BJ (cell line): ENCODE results near the gene PDCD1. TPM values are rescaled to one million over a fixed set of nuclear protein-coding genes. Genes with fewer than 3 reads are reported as not detected.

Experiments used
- CTCF ChIA-PET: fragments of 350-600 bp; formaldehyde crosslinking; extraction: SDS; loops from one replicate; lab custom pipeline; 2021; ENCODE audit warnings: antibody characterized with exemption, inconsistent platforms; lab: Yijun Ruan, JAX
- POLR2A ChIA-PET: fragments of 300-600 bp; sonication (Branson Sonifier 250); formaldehyde crosslinking; extraction: SDS; loops from one replicate; lab custom pipeline; 2021; ENCODE audit warnings: antibody characterized with exemption; lab: Charles Lee
- DNase-seq: peaks from one replicate; pipeline ENCODE4 v3.0.0-alpha.2; 2011; ENCODE audit warnings: low read depth
- H3K27me3 ChIP-seq: 2 replicates; pipeline ENCODE4 v1.6.0; 2011; ENCODE audit warnings: low read length; ENCODE audit not compliant: control insufficient read depth, insufficient read depth
- H3K36me3 ChIP-seq: 2 replicates; pipeline ENCODE4 v1.5.1; 2011; ENCODE audit warnings: low read length; ENCODE audit not compliant: control insufficient read depth, insufficient read depth
- H3K4me3 ChIP-seq: 2 replicates; pipeline ENCODE4 v1.5.1; 2011; ENCODE audit warnings: low read depth, mild to moderate bottlenecking, control low read depth, low read length
- polyA plus RNA-seq: library from polyadenylated mRNA; depleted of rRNA; stranded (reverse); fragments of >200 nt; gene quantifications from 2 replicates; pipeline ENCODE4 v1.2.3, GENCODE V29; 2011
- TF ChIP-seq, protein P1 (sequence below): IDR thresholded peaks from 2 replicates; pipeline ENCODE4 v1.5.1; 2011; ENCODE audit warnings: low read depth, mild to moderate bottlenecking, control low read depth, inconsistent platforms, low read length, moderate library complexity; ENCODE audit not compliant: insufficient read depth

The PDCD1 gene
- polyA plus RNA-seq, 1 experiment: not detected

DNA sequence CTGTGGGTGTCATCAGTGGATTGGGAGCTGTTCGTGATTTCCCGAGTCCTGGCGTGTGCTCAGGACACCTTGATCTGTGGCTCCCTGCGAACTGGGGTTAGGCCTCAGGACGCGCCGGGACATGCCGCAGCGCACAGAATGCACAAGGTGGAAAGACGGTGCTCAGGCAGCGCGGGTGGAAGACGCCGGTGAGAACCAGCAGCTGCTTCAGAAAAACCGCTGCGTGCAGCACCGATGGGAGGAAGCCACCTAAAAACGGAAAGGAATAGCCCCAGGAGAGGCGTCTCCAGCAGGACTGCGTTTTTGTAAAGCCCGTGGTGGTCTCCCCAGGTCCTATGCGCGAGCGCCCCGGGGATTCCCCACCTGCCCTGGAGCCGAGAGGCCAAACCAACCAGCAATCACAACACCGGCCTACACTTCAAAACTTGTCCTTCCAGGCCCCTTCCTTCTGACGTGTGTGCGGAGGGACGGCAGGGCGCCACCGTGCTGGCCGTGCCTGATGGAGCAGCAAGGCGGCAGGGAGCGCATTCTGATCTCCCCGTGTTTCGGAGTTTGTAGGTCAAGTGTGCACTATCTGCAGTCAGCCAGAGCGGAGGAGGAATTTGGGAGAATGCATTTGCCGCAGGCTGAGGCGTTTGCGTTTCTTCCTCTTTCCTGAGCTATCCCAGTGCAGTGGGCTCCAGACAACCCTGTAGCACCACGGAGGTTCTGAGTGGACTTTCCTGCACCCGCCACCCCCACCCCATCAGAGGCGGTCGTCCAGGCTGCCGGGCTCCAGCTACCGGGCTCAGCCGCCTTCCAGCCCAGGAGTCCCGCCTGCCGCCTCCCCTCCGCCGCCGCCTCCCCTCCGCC lies 43.0 kb upstream of the PDCD1 start:
- CTCF ChIA-PET: no interaction called here
- TF ChIP-seq, protein P1, sequence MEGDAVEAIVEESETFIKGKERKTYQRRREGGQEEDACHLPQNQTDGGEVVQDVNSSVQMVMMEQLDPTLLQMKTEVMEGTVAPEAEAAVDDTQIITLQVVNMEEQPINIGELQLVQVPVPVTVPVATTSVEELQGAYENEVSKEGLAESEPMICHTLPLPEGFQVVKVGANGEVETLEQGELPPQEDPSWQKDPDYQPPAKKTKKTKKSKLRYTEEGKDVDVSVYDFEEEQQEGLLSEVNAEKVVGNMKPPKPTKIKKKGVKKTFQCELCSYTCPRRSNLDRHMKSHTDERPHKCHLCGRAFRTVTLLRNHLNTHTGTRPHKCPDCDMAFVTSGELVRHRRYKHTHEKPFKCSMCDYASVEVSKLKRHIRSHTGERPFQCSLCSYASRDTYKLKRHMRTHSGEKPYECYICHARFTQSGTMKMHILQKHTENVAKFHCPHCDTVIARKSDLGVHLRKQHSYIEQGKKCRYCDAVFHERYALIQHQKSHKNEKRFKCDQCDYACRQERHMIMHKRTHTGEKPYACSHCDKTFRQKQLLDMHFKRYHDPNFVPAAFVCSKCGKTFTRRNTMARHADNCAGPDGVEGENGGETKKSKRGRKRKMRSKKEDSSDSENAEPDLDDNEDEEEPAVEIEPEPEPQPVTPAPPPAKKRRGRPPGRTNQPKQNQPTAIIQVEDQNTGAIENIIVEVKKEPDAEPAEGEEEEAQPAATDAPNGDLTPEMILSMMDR: no peak
- Histone ChIP-seq H3K36me3 (no peaks in the 10 kb centered on the region), H3K27me3 (no peaks in the 10 kb centered on the region; the same call in 1 of the 2 replicates), H3K4me3 (no peak overlapping the region)
- no peak for DNase-seq
- POLR2A ChIA-PET: no interaction called here

DNA sequence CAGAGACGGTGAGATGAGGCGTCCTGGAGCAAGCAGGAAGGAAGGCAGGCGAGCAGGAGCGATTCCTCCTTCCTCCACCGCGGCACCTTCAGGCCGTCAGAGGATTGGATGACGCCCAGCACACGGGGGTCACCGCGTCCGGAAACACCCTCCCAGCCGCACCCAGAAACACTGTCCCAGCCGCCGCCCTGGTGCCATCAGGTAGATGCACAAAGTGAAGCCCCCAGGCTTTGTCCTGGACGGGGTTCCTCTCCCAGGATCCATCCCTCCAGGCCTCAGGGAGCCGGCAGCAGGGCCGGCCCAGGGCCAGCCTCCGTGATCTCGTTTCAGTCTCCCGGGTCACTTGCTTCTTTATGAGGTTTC lies 42.3 kb upstream of the PDCD1 start:
- Histone ChIP-seq H3K27me3 (no peaks in the 10 kb centered on the region; the same call in 1 of the 2 replicates), H3K36me3 (no peaks in the 10 kb centered on the region), H3K4me3 (no peak overlapping the region)
- POLR2A ChIA-PET: no interaction called here
- CTCF ChIA-PET: no interaction called here
- DNase-seq: no peak
- TF ChIP-seq, protein P1: no peak

DNA sequence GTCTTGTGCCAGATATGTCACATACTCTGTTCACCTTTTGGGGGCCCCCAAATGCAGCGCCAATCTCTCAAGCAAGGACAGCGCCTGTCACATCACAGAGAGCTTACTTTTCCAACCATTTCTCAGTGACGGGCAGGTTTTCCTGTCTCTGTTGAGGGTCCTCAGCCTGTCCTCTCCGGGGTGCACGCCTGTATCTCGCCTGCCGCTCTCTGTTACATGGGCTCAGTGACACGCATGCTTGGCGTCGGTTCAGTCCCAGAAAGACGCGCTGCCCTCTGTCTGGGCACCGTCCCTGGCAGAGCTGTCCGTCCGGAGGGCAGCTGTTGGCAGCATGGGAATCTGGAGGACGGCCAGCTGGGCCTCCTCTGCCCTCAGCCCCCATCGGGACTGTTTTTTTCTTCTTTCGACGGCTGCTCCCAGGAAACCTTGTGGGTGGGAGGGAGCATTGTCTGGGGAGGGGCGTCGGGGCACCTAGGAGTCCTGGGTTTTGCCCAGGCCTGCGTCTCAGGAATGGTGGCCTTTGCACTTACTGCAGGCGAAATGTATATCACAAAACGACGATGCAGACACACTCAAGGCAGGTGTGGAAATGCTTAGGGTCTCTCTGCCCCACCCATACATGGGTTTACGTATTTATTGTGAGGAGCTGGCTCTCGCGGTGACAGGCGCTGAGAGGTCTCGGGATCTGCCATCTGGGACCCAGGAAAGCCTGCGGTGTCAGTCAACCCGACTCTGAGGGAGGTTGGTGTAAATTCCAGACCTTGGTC lies 41.7 kb upstream of the PDCD1 start:
- no peak for DNase-seq
- TF ChIP-seq, protein P1: no peak
- H3K4me3 ChIP-seq: no peak overlapping the region

DNA sequence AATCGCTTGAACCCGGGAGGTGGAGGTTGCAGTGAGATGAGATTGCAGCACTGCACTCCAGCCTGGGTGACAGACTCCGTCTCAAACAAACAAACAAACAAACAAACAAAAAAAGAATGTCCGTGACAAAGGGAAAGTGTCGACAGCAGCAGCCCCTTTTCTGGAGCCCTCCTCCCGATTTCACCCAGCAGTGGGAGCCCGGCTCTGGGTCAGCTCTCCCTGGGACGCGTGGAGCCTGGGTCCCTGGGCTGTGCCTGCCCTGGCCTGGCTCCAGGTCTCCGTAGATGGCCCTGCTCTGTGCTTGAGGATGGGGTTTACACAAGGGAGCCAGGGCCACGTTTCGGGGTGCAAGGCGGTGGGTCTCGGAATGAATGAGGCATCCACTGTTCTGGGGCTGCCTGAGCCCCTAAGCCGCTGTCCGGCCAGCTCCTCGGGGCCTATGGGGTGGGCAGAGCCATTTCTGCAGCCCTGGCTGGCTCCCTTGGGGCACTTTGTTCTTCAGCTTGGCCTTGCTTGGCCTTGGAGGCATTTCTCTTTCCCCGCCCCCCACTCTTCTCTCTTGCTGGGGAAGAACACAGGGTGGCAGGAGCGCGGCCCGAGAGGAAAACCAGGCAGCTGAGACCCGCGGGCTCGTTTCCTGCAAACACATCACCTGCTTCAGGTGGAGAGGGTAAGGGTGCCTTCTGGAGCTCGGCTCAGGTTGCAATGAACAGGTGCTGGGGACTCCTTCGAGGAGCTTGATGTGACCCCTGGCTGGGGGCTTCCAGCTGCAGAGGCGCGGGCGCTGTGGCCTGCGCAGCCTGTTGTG lies 40.0 kb upstream of the PDCD1 start:
- CTCF ChIA-PET: interaction anchor here (0.9 kb wide), 1 partner anchor 14 kb away, joined by 3 read pairs; no protein-coding TSS in a partner anchor
- POLR2A ChIA-PET: no interaction called here
- no peak for DNase-seq

More for the DNA sequence above, 41.7 kb upstream of the PDCD1 start:
- Histone ChIP-seq H3K27me3 (no peaks in the 10 kb centered on the region; the same call in 1 of the 2 replicates), H3K36me3 (no peaks in the 10 kb centered on the region)
- ChIA-PET CTCF (no interaction called here), POLR2A (no interaction called here)

More for the DNA sequence above, 40.0 kb upstream of the PDCD1 start:
- TF ChIP-seq, protein P1: no peak
- Histone ChIP-seq H3K27me3 (no peaks in the 10 kb centered on the region; the same call in 1 of the 2 replicates), H3K4me3 (no peak overlapping the region), H3K36me3 (no peaks in the 10 kb centered on the region)
